Dedifferentiated amniotic fluid mesenchymal stem cell (primary cell): ENCODE data around the gene BRINP3.

Experiments
- DNase-seq: peaks from one replicate; pipeline ENCODE4 v3.0.0-alpha.2; 2016; ENCODE audit errors: extremely low spot score

Gene BRINP3

GRCh38 chr1:190116921-190117320 lies 360.7 kb downstream of the BRINP3 start:
- DNase-seq: no peak

GRCh38 chr1:190104961-190105360 lies 372.7 kb downstream of the BRINP3 start:
- no peak for DNase-seq

- no peak for DNase-seq
Measured at GRCh38 chr1:190102757-190103326, 374.8 kb downstream of the BRINP3 start.

- DNase-seq: no peak
Measured at GRCh38 chr1:190101756-190102155, 375.9 kb downstream of the BRINP3 start.

- DNase-seq: no peak
Measured at GRCh38 chr1:190098756-190099155, 378.9 kb downstream of the BRINP3 start.

- no peak for DNase-seq
Measured at GRCh38 chr1:190098107-190098506, 379.6 kb downstream of the BRINP3 start.

GRCh38 chr1:190095596-190095995 lies 382.1 kb downstream of the BRINP3 start:
- no peak for DNase-seq

GRCh38 chr1:190084552-190084951 lies 393.1 kb downstream of the BRINP3 start:
- no peak for DNase-seq

- DNase-seq: no peak
Measured at GRCh38 chr1:190068304-190068703, 409.4 kb downstream of the BRINP3 start.

- no peak for DNase-seq
Measured at GRCh38 chr1:190067592-190067991, 410.1 kb downstream of the BRINP3 start.

- no peak for DNase-seq
Measured at GRCh38 chr1:190066011-190066410, 411.7 kb downstream of the BRINP3 start.

GRCh38 chr1:190049314-190049713 lies 428.4 kb downstream of the BRINP3 start:
- no peak for DNase-seq
